PC-3 (cell line): ENCODE results near the gene DLD. TPM values are rescaled to one million over a fixed set of nuclear protein-coding genes. Genes with fewer than 3 reads are reported as not detected.

Experiments
- ATAC-seq: fragments of 200-7000 bp; cut with Tn5 transposase; 2 replicates; pipeline ENCODE4 v1.9.1; 2020; ENCODE audit warnings: mild to moderate bottlenecking, moderate library complexity
- BruUV-seq: library from RNA; stranded (reverse); fragments of 400-500 nt; replicated peaks from 2 replicates; lab custom pipeline; 2021; lab: Mats Ljungman, UMichigan
- CTCF ChIA-PET: fragments of 300-600 bp; sonication (Branson Sonifier 250); formaldehyde crosslinking; loops from one replicate; lab custom pipeline; 2022; ENCODE audit warnings: antibody characterized with exemption; lab: Charles Lee
- POLR2A ChIA-PET: fragments of 300-600 bp; sonication (Branson Sonifier 250); formaldehyde crosslinking; loops from one replicate; lab custom pipeline; 2022; ENCODE audit warnings: antibody characterized with exemption; ENCODE audit not compliant: unreplicated experiment; lab: Charles Lee
- DNase-seq: peaks from one replicate; pipeline ENCODE4 v3.0.0-alpha.2; 2015
- H2AFZ ChIP-seq: fragments of 300-600 bp; sonication (generic); 2 replicates; pipeline ENCODE4 v1.6.0; 2016; ENCODE audit warnings: antibody characterized with exemption, low read length
- H3F3A ChIP-seq: fragments of 300-600 bp; sonication (generic); one replicate; pipeline ENCODE4 v1.6.0; 2017; ENCODE audit warnings: antibody characterized with exemption, low read length, control low read depth, mild to moderate bottlenecking; ENCODE audit not compliant: unreplicated experiment
- H3K27ac ChIP-seq: fragments of 300-600 bp; sonication (generic); 2 replicates; pipeline ENCODE4 v1.5.1; 2016; ENCODE audit warnings: mild to moderate bottlenecking, low read length
- H3K27me3 ChIP-seq: fragments of 300-600 bp; sonication (generic); 2 replicates; pipeline ENCODE4 v1.6.1; 2016; ENCODE audit warnings: low read length, mixed read lengths
- H3K36me3 ChIP-seq: fragments of 300-600 bp; sonication (generic); 2 replicates; pipeline ENCODE4 v1.6.1; 2016; ENCODE audit warnings: low read depth, mixed run types, low read length, mixed read lengths
- H3K4me1 ChIP-seq: fragments of 300-600 bp; sonication (generic); 2 replicates; pipeline ENCODE4 v1.5.1; 2016; ENCODE audit warnings: low read length; ENCODE audit not compliant: insufficient read depth
- H3K4me2 ChIP-seq: fragments of 300-600 bp; sonication (generic); 2 replicates; pipeline ENCODE4 v1.6.0; 2016; ENCODE audit warnings: low read length
- H3K4me3 ChIP-seq: fragments of 300-600 bp; sonication (generic); 2 replicates; pipeline ENCODE4 v1.5.1; 2016; ENCODE audit warnings: mild to moderate bottlenecking, low read length, mixed read lengths
- H3K79me2 ChIP-seq: fragments of 300-600 bp; sonication (generic); 2 replicates; pipeline ENCODE4 v1.6.1; 2017; ENCODE audit warnings: low read length, mixed read lengths
- H3K9ac ChIP-seq: fragments of 300-600 bp; sonication (generic); 2 replicates; pipeline ENCODE4 v1.6.0; 2016; ENCODE audit warnings: mild to moderate bottlenecking, low read length
- H3K9me2 ChIP-seq: fragments of 300-600 bp; sonication (generic); replicated peaks from 2 replicates; pipeline ENCODE4 v1.6.1; 2016; ENCODE audit warnings: mixed run types, low read length, mixed read lengths
- H3K9me3 ChIP-seq: fragments of 300-600 bp; sonication (generic); 2 replicates; pipeline ENCODE4 v1.6.1; 2016; ENCODE audit warnings: low read length, mixed read lengths
- H4K20me1 ChIP-seq: fragments of 300-600 bp; sonication (generic); 2 replicates; pipeline ENCODE4 v1.6.1; 2016; ENCODE audit warnings: low read length, mixed read lengths
- EZH2 ChIP-seq: fragments of 300-600 bp; sonication (generic); IDR thresholded peaks from one replicate; pipeline ENCODE4 v1.6.1; 2017; ENCODE audit warnings: antibody characterized with exemption, mild to moderate bottlenecking, low read length; ENCODE audit not compliant: unreplicated experiment
- EZH2phosphoT487 ChIP-seq: fragments of 300-600 bp; sonication (generic); IDR thresholded peaks from 2 replicates; pipeline ENCODE4 v1.6.1; 2018; ENCODE audit warnings: mild to moderate bottlenecking, antibody characterized with exemption, low read length, borderline replicate concordance
- intact Hi-C: fragments of 100-400 bp; cut with micrococcal nuclease; formaldehyde crosslinking; loops from 2 replicates; pipeline ENCODE4 v1.9.0; 2023
- total RNA-seq: library from RNA; depleted of rRNA; stranded (reverse); fragments of >200 nt; gene quantifications from 2 replicates; pipeline ENCODE4 v1.2.3, GENCODE V29; 2014
- TF ChIP-seq, protein P1 (sequence below): fragments of 300-600 bp; sonication (generic); conservative IDR thresholded peaks from 2 replicates; pipeline ENCODE4 v1.5.1; 2017; ENCODE audit warnings: antibody characterized with exemption, low read depth, mild to moderate bottlenecking, low read length

The DLD gene
- total RNA-seq, 1 experiment from 2014 or later: 64.0 TPM

GRCh38 chr7:107924841-107925504, 34.0 kb downstream of the DLD start:
- no peak for TF ChIP-seq EZH2phosphoT487
- no peak overlapping the region for H2AFZ ChIP-seq
- H3K9ac ChIP-seq: no peak overlapping the region
- no peaks in the 10 kb centered on the region for H3K79me2 ChIP-seq
- no peaks in the 10 kb centered on the region for H3K9me2 ChIP-seq
- H3K4me3 ChIP-seq: no peak overlapping the region
- H4K20me1 ChIP-seq: no peaks in the 10 kb centered on the region
- ATAC-seq (no peak), DNase-seq (no peak)
- no peaks in the 10 kb centered on the region for H3F3A ChIP-seq
- peaks cover 70% of the 10 kb centered on the region for H3K36me3 ChIP-seq
- no peaks in the 10 kb centered on the region for H3K27me3 ChIP-seq
- CTCF ChIA-PET: no interaction called here
- no TSS peak for BruUV-seq
- H3K9me3 ChIP-seq: no peaks in the 10 kb centered on the region
- intact Hi-C loops: no loop called here
- no peaks in the 10 kb centered on the region for H3K4me1 ChIP-seq
- POLR2A ChIA-PET: no interaction called here
- no peak overlapping the region for H3K4me2 ChIP-seq
- H3K27ac ChIP-seq: no peak overlapping the region

DNA sequence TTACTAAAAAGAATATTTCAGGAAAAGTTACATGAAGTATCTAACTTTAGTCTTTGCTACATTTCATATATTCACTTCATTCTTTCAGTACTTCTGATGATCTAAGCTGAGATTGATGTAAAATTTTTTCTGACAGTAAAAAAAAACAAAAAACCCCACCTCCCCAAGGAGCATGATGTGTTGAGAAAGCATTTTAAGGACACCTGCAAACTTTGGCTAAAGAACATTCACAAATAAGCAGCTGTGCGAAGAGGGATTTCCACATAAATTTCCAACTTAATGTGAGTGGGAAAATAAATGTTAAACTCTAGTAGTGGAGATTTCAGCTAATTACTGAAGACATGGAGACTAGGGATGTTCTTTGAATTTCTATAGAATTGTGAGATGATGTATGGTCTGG, 35.5 kb downstream of the DLD start:
- Histone ChIP-seq H3K9ac (no peak overlapping the region), H3K79me2 (no peaks in the 10 kb centered on the region), H4K20me1 (no peaks in the 10 kb centered on the region), H3K36me3 (peaks cover 71% of the 10 kb centered on the region), H3K4me1 (no peaks in the 10 kb centered on the region), H3K27ac (no peak overlapping the region), H3K9me3 (no peaks in the 10 kb centered on the region), H3K4me3 (no peak overlapping the region), H3K9me2 (no peaks in the 10 kb centered on the region), H3K4me2 (no peak overlapping the region), H2AFZ (no peak overlapping the region), H3F3A (no peaks in the 10 kb centered on the region), H3K27me3 (no peaks in the 10 kb centered on the region)
- no TSS peak for BruUV-seq
- ATAC-seq (no peak), DNase-seq (no peak)
- TF ChIP-seq EZH2phosphoT487 (no peak), EZH2 (no peak)
- TF ChIP-seq, protein P1, sequence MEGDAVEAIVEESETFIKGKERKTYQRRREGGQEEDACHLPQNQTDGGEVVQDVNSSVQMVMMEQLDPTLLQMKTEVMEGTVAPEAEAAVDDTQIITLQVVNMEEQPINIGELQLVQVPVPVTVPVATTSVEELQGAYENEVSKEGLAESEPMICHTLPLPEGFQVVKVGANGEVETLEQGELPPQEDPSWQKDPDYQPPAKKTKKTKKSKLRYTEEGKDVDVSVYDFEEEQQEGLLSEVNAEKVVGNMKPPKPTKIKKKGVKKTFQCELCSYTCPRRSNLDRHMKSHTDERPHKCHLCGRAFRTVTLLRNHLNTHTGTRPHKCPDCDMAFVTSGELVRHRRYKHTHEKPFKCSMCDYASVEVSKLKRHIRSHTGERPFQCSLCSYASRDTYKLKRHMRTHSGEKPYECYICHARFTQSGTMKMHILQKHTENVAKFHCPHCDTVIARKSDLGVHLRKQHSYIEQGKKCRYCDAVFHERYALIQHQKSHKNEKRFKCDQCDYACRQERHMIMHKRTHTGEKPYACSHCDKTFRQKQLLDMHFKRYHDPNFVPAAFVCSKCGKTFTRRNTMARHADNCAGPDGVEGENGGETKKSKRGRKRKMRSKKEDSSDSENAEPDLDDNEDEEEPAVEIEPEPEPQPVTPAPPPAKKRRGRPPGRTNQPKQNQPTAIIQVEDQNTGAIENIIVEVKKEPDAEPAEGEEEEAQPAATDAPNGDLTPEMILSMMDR: no peak
- POLR2A ChIA-PET: no interaction called here
- intact Hi-C loops: no loop called here
- CTCF ChIA-PET: no interaction called here

DNA sequence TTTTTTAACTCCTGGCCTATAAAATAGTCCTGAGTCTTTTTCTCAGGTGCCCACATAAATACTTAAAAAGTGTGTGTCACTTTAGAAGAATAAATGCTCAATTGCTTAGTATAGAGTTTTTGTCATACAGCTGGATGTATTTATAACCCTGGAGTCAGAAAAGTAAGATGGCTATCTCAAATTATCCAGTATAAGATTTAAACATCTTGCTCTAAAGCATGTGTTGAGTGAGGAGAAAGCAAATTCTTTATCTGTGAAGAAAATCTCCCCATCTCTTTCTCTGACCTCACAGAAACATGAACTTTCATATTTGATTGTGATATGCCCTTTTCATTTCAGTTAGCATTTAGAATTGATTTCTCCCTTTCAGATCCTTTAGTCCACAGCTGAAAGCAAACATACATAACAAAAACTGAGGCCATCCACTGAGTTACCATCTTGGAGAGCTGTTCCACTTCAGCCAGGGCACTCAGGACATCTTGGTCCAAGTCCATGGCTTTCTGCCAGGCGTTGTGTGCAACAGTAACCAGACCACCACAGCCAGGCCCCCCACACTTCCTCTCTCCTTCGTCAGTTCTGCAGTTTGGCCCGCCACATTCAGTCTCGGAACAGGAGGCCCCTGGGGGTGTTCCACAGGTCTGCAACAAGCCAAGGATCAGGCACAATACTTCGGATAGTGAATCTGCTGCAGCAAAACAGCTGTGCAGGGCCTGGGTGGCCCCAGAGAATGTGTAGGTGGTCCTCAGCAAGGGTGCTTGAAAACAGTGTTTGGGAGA, 40.9 kb downstream of the DLD start:
- H3F3A ChIP-seq: no peaks in the 10 kb centered on the region
- intact Hi-C loops: no loop called here
- no peak overlapping the region for H3K4me3 ChIP-seq
- POLR2A ChIA-PET: no interaction called here
- CTCF ChIA-PET: no interaction called here
- no peaks in the 10 kb centered on the region for H4K20me1 ChIP-seq
- DNase-seq (no peak), ATAC-seq (no peak)
- H3K4me2 ChIP-seq: no peak overlapping the region
- H3K9me2 ChIP-seq: no peaks in the 10 kb centered on the region
- no peaks in the 10 kb centered on the region for H3K79me2 ChIP-seq
- H3K4me1 ChIP-seq: 0 out of 2 replicates have a peak, but pooled peaks cover 5% of the 10 kb centered on the region
- H3K9ac ChIP-seq: no peak overlapping the region
- no TSS peak for BruUV-seq
- no peaks in the 10 kb centered on the region for H3K9me3 ChIP-seq
- H3K36me3 ChIP-seq: peaks cover 60% of the 10 kb centered on the region
- H3K27me3 ChIP-seq: no peaks in the 10 kb centered on the region
- TF ChIP-seq, protein P1: no peak
- no peak for TF ChIP-seq EZH2phosphoT487
- TF ChIP-seq EZH2: no peak
- no peak overlapping the region for H2AFZ ChIP-seq
- H3K27ac ChIP-seq: no peak overlapping the region
